Neural cell (in vitro differentiated cells): ENCODE measurements around the gene USP9X. TPM values are rescaled to one million over a fixed set of nuclear protein-coding genes. Genes with fewer than 3 reads are reported as not detected.

ENCODE experiments used
- H2AFZ ChIP-seq: fragments of 200-600, 300-800 bp; sonication (generic), shearing (Covaris generic); 2 replicates; pipeline ENCODE4 v1.6.0; 2014; ENCODE audit warnings: low read depth, mild to moderate bottlenecking, antibody characterized with exemption, low read length, moderate library complexity
- H3F3A ChIP-seq: fragments of 200-600 bp; shearing (Covaris generic); 2 replicates; pipeline ENCODE4 v1.6.1; 2016; ENCODE audit warnings: mild to moderate bottlenecking, moderate library complexity, mixed read lengths, antibody characterized with exemption, low read length; ENCODE audit not compliant: insufficient read depth, poor library complexity, severe bottlenecking
- H3K27ac ChIP-seq: fragments of 200-600, 300-800 bp; sonication (generic), shearing (Covaris generic); 2 replicates; pipeline ENCODE4 v1.5.1; 2014; ENCODE audit warnings: mild to moderate bottlenecking, low read length, moderate library complexity
- H3K27me3 ChIP-seq: fragments of 300-800, 200-600 bp; sonication (generic), shearing (Covaris generic); 2 replicates; pipeline ENCODE4 v1.6.0; 2014; ENCODE audit warnings: mild to moderate bottlenecking, low read depth, low read length, moderate library complexity; ENCODE audit not compliant: insufficient read depth
- H3K36me3 ChIP-seq: fragments of 300-800, 200-600 bp; sonication (generic), shearing (Covaris generic); 2 replicates; pipeline ENCODE4 v1.5.1; 2014; ENCODE audit warnings: mild to moderate bottlenecking, antibody characterized with exemption, low read length, moderate library complexity; ENCODE audit not compliant: insufficient read depth
- H3K4me2 ChIP-seq: fragments of 300-800, 200-600 bp; sonication (generic), shearing (Covaris generic); 2 replicates; pipeline ENCODE4 v1.6.0; 2014; ENCODE audit warnings: mild to moderate bottlenecking, low read length
- H3K4me3 ChIP-seq: fragments of 300-800, 200-600 bp; sonication (generic), shearing (Covaris generic); 2 replicates; pipeline ENCODE4 v1.5.1; 2014; ENCODE audit warnings: mild to moderate bottlenecking, low read length, moderate library complexity
- H3K79me2 ChIP-seq: fragments of 200-600 bp; shearing (Covaris generic); replicated peaks from 2 replicates; pipeline ENCODE4 v1.6.0; 2014; ENCODE audit warnings: mild to moderate bottlenecking, low read length, moderate library complexity; ENCODE audit not compliant: insufficient read depth
- H3K9ac ChIP-seq: fragments of 300-800, 200-600 bp; sonication (generic), shearing (Covaris generic); 2 replicates; pipeline ENCODE4 v1.6.1; 2016; ENCODE audit warnings: mild to moderate bottlenecking, low read length, mixed read lengths
- H3K9me2 ChIP-seq: fragments of 200-600 bp; shearing (Covaris generic); 2 replicates; pipeline ENCODE4 v1.6.1; 2016; ENCODE audit warnings: mild to moderate bottlenecking, low read length, mixed read lengths; ENCODE audit not compliant: insufficient read depth
- H3K9me3 ChIP-seq: fragments of 200-600, 300-800 bp; sonication (generic), shearing (Covaris generic); 2 replicates; pipeline ENCODE4 v1.6.1; 2016; ENCODE audit warnings: mild to moderate bottlenecking, mixed run types, low read length, moderate library complexity, mixed read lengths
- H4K20me1 ChIP-seq: fragments of 200-600 bp; shearing (Covaris generic); 2 replicates; pipeline ENCODE4 v1.6.1; 2016; ENCODE audit warnings: mild to moderate bottlenecking, mixed run types; ENCODE audit not compliant: insufficient read depth
- EP300 ChIP-seq: fragments of 450-650 bp; conservative IDR thresholded peaks from 2 replicates; pipeline ENCODE4 v1.6.1; 2014; ENCODE audit warnings: antibody characterized with exemption, mild to moderate bottlenecking, moderate library complexity; ENCODE audit not compliant: poor library complexity, severe bottlenecking
- EZH2 ChIP-seq: fragments of 200-600, 300-800 bp; shearing (Covaris generic), sonication (generic); IDR thresholded peaks from 2 replicates; pipeline ENCODE4 v1.6.1; 2014; ENCODE audit warnings: antibody characterized with exemption, low read length, borderline replicate concordance, mild to moderate bottlenecking; ENCODE audit not compliant: insufficient read depth, poor library complexity, severe bottlenecking
- MXI1 ChIP-seq: fragments of 450-650 bp; conservative IDR thresholded peaks from 2 replicates; pipeline ENCODE4 v1.6.1; 2014; ENCODE audit warnings: antibody characterized with exemption, mild to moderate bottlenecking; ENCODE audit not compliant: poor library complexity, severe bottlenecking
- POLR2AphosphoS5 ChIP-seq: IDR thresholded peaks from 2 replicates; pipeline ENCODE4 v1.6.1; 2012
- RAD21 ChIP-seq: fragments of 450-650 bp; conservative IDR thresholded peaks from 2 replicates; pipeline ENCODE4 v1.6.1; 2014; ENCODE audit warnings: antibody characterized with exemption, mild to moderate bottlenecking, moderate library complexity
- SMC3 ChIP-seq: fragments of 450-650 bp; conservative IDR thresholded peaks from 2 replicates; pipeline ENCODE4 v1.6.1; 2014; ENCODE audit warnings: antibody characterized with exemption, mild to moderate bottlenecking, moderate library complexity; ENCODE audit not compliant: poor library complexity
- TAF1 ChIP-seq: IDR thresholded peaks from 2 replicates; pipeline ENCODE4 v1.6.1; 2012; ENCODE audit warnings: low read depth
- polyA plus RNA-seq: library from polyadenylated mRNA; depleted of rRNA; stranded (reverse); fragments of >200 nt; gene quantifications from 2 replicates; pipeline ENCODE4 v1.2.3, GENCODE V29; 2014
- TF ChIP-seq, protein P1 (sequence below): fragments of 450-650 bp; IDR thresholded peaks from 2 replicates; pipeline ENCODE4 v1.5.1; 2014; ENCODE audit warnings: antibody characterized with exemption, mild to moderate bottlenecking, moderate library complexity; ENCODE audit not compliant: poor library complexity, severe bottlenecking
- TF ChIP-seq, protein P2 (sequence below): IDR thresholded peaks from 2 replicates; pipeline ENCODE4 v1.6.1; 2012; ENCODE audit warnings: borderline replicate concordance

Gene USP9X
- polyA plus RNA-seq, 1 donor from 2014 or later, result 36.1 TPM

DNA sequence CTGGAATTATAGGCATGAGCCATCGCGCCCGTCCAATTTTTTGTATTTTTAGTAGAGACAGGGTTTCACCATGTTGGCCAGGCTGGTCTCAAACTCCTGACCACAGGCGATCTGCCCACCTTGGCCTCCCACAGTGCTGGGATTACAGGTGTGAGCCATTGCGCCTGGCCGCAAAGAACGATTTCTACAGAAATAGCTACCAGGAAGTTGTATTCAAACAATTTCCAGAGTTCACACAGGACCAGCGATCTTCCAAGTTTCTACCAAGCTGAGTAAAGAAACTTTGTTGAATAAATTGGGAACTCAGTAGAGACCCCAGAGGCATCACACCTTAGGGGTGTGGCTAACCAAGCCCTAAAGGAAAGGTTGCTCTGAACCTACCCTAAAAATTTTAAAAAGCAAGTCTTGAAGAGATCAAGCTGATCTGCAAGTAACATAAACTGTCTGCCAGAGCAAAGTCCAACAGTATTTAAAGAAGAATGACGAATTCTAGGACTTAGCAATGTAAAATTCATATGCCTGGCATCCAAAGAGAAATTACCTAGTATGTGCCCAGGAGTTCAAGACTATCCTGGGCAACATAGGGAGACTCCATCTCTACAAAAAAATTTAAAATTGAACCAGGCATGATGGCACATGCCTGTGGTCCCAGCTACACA is 48.4 kb upstream of the USP9X start:
- Histone ChIP-seq H3K79me2 (no peaks in the 10 kb centered on the region), H3F3A (no peaks in the 10 kb centered on the region), H3K27me3 (no peaks in the 10 kb centered on the region), H3K27ac (no peak overlapping the region), H4K20me1 (no peaks in the 10 kb centered on the region), H3K4me3 (no peak overlapping the region), H3K9me2 (no peaks in the 10 kb centered on the region), H2AFZ (no peak overlapping the region), H3K9me3 (no peaks in the 10 kb centered on the region), H3K9ac (no peak overlapping the region), H3K36me3 (no peaks in the 10 kb centered on the region), H3K4me2 (no peak overlapping the region)
- TF ChIP-seq POLR2AphosphoS5, result no peak
- TF ChIP-seq EP300, result no peak
- TF ChIP-seq RAD21, result no peak
- TF ChIP-seq, protein P1, sequence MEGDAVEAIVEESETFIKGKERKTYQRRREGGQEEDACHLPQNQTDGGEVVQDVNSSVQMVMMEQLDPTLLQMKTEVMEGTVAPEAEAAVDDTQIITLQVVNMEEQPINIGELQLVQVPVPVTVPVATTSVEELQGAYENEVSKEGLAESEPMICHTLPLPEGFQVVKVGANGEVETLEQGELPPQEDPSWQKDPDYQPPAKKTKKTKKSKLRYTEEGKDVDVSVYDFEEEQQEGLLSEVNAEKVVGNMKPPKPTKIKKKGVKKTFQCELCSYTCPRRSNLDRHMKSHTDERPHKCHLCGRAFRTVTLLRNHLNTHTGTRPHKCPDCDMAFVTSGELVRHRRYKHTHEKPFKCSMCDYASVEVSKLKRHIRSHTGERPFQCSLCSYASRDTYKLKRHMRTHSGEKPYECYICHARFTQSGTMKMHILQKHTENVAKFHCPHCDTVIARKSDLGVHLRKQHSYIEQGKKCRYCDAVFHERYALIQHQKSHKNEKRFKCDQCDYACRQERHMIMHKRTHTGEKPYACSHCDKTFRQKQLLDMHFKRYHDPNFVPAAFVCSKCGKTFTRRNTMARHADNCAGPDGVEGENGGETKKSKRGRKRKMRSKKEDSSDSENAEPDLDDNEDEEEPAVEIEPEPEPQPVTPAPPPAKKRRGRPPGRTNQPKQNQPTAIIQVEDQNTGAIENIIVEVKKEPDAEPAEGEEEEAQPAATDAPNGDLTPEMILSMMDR, result no peak
- no peak for TF ChIP-seq TAF1
- TF ChIP-seq, protein P2, sequence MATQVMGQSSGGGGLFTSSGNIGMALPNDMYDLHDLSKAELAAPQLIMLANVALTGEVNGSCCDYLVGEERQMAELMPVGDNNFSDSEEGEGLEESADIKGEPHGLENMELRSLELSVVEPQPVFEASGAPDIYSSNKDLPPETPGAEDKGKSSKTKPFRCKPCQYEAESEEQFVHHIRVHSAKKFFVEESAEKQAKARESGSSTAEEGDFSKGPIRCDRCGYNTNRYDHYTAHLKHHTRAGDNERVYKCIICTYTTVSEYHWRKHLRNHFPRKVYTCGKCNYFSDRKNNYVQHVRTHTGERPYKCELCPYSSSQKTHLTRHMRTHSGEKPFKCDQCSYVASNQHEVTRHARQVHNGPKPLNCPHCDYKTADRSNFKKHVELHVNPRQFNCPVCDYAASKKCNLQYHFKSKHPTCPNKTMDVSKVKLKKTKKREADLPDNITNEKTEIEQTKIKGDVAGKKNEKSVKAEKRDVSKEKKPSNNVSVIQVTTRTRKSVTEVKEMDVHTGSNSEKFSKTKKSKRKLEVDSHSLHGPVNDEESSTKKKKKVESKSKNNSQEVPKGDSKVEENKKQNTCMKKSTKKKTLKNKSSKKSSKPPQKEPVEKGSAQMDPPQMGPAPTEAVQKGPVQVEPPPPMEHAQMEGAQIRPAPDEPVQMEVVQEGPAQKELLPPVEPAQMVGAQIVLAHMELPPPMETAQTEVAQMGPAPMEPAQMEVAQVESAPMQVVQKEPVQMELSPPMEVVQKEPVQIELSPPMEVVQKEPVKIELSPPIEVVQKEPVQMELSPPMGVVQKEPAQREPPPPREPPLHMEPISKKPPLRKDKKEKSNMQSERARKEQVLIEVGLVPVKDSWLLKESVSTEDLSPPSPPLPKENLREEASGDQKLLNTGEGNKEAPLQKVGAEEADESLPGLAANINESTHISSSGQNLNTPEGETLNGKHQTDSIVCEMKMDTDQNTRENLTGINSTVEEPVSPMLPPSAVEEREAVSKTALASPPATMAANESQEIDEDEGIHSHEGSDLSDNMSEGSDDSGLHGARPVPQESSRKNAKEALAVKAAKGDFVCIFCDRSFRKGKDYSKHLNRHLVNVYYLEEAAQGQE, result no peak
- TF ChIP-seq SMC3, result no peak
- TF ChIP-seq MXI1, result no peak
- no peak for TF ChIP-seq EZH2

DNA sequence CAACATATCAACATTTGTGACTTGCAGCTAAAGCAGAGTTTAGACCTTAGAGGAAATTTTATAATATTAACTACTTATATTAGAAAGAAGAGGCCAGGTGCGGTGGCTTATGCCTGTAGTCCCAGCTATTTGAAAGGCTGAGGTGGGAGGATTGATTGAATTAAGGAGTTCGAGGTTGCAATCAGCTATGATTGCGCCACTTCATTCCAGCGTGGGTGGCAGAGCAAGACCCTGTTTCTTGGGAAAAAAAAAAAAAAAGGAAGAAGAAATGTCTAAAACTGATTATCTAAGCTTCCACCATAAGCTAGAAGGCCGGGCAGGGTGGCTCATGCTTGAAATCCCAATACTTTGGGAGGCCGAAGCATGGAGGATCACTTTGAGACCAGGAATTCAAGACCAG is 42.0 kb upstream of the USP9X start:
- no peak overlapping the region for H2AFZ ChIP-seq
- no peak overlapping the region for H3K4me2 ChIP-seq
- H3K9ac ChIP-seq, result no peak overlapping the region
- H4K20me1 ChIP-seq, result no peaks in the 10 kb centered on the region
- no peak overlapping the region for H3K27ac ChIP-seq
- H3K79me2 ChIP-seq, result no peaks in the 10 kb centered on the region
- no peaks in the 10 kb centered on the region for H3K27me3 ChIP-seq
- H3K9me3 ChIP-seq, result no peaks in the 10 kb centered on the region
- no peaks in the 10 kb centered on the region for H3F3A ChIP-seq
- H3K4me3 ChIP-seq, result no peak overlapping the region
- TF ChIP-seq EZH2 (no peak), RAD21 (no peak), TAF1 (no peak), POLR2AphosphoS5 (no peak), EP300 (no peak), SMC3 (no peak), MXI1 (no peak)
- TF ChIP-seq, protein P1, result no peak
- TF ChIP-seq, protein P2, result no peak
- no peaks in the 10 kb centered on the region for H3K9me2 ChIP-seq
- no peaks in the 10 kb centered on the region for H3K36me3 ChIP-seq
